Ramos (cell line): ENCODE results near the gene LZTS2.

ENCODE experiments used
- in situ Hi-C: fragments of 300-500 bp; cut with MboI; formaldehyde crosslinking; loops from one replicate; pipeline ENCODE4 v1.14.3; 2022; ENCODE audit warnings: low sequenced_read_pairs; ENCODE audit not compliant: unreplicated experiment

LZTS2 gene

GRCh38 chr10:101012525-101013364 is 13.1 kb downstream of the LZTS2 start:
- in situ Hi-C loops = no loop called here

- in situ Hi-C loops = no loop called here
Measured at GRCh38 chr10:101013365-101013825, 13.8 kb downstream of the LZTS2 start.

- in situ Hi-C loops = no loop called here
Measured at GRCh38 chr10:101014230-101014884, 14.7 kb downstream of the LZTS2 start.

- in situ Hi-C loops = no loop called here
Measured at GRCh38 chr10:101014966-101015581, 15.5 kb downstream of the LZTS2 start.

- in situ Hi-C loops = no loop called here
Measured at GRCh38 chr10:101015582-101015973, 16.0 kb downstream of the LZTS2 start.

- in situ Hi-C loops = no loop called here
Measured at GRCh38 chr10:101016814-101017213, 17.2 kb downstream of the LZTS2 start.

- in situ Hi-C loops = no loop called here
Measured at GRCh38 chr10:101018118-101018599, 18.6 kb downstream of the LZTS2 start.

GRCh38 chr10:101018600-101019439 is 19.2 kb downstream of the LZTS2 start:
- in situ Hi-C loops = no loop called here

- in situ Hi-C loops = no loop called here
Measured at GRCh38 chr10:101019440-101019703, 19.8 kb downstream of the LZTS2 start.

- in situ Hi-C loops = no loop called here
Measured at GRCh38 chr10:101020427-101021075, 20.9 kb downstream of the LZTS2 start.

- in situ Hi-C loops = no loop called here
Measured at GRCh38 chr10:101021239-101021638, 21.6 kb downstream of the LZTS2 start.

GRCh38 chr10:101021692-101022251 is 22.2 kb downstream of the LZTS2 start:
- in situ Hi-C loops = no loop called here

- in situ Hi-C loops = no loop called here
Measured at GRCh38 chr10:101022967-101023705, 23.5 kb downstream of the LZTS2 start.

- in situ Hi-C loops = no loop called here
Measured at GRCh38 chr10:101027106-101027720, 27.6 kb downstream of the LZTS2 start.

- in situ Hi-C loops = no loop called here
Measured at GRCh38 chr10:101028446-101029337, 29.1 kb downstream of the LZTS2 start.

- in situ Hi-C loops = no loop called here
Measured at GRCh38 chr10:101029520-101030295, 30.1 kb downstream of the LZTS2 start.
